OCI-LY7 (cell line): ENCODE data around the gene ACTL7A.

Source experiments
- EZH2phosphoT487 ChIP-seq: fragments of 200-600 bp; sonication (generic); IDR thresholded peaks from 2 replicates; pipeline ENCODE4 v1.6.1; 2018; ENCODE audit warnings: low read depth, borderline replicate concordance, mild to moderate bottlenecking, mixed run types, antibody characterized with exemption, low read length, moderate library complexity, mixed read lengths
- TF ChIP-seq, protein P1 (sequence below): fragments of 200-600 bp; sonication (generic); conservative IDR thresholded peaks from 2 replicates; pipeline ENCODE4 v1.5.1; 2014; ENCODE audit warnings: mild to moderate bottlenecking, antibody characterized with exemption, low read length, moderate library complexity, mixed read lengths

DNA sequence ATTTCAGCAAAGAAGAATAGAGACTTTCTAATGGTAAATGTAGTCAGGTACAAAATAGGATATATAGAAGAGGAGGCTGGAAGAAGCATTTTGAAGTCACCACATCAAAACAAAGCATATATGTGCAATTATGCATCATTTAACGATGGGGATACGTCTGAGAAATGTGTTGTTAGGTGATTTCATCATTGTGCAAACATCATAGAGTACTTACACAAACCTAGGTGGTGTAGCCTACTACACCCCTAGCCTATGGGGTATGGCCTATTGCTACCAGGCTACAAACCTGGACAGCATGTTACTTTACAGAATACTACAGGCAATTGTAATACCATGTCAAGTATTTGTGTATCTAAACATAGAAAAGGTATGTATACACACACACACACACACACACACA, 43.4 kb downstream of the ACTL7A start:
- TF ChIP-seq, protein P1, sequence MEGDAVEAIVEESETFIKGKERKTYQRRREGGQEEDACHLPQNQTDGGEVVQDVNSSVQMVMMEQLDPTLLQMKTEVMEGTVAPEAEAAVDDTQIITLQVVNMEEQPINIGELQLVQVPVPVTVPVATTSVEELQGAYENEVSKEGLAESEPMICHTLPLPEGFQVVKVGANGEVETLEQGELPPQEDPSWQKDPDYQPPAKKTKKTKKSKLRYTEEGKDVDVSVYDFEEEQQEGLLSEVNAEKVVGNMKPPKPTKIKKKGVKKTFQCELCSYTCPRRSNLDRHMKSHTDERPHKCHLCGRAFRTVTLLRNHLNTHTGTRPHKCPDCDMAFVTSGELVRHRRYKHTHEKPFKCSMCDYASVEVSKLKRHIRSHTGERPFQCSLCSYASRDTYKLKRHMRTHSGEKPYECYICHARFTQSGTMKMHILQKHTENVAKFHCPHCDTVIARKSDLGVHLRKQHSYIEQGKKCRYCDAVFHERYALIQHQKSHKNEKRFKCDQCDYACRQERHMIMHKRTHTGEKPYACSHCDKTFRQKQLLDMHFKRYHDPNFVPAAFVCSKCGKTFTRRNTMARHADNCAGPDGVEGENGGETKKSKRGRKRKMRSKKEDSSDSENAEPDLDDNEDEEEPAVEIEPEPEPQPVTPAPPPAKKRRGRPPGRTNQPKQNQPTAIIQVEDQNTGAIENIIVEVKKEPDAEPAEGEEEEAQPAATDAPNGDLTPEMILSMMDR, result no peak
- TF ChIP-seq EZH2phosphoT487, result no peak
